Measurements from ENCODE around the gene MUSK.

Gene MUSK

DNA sequence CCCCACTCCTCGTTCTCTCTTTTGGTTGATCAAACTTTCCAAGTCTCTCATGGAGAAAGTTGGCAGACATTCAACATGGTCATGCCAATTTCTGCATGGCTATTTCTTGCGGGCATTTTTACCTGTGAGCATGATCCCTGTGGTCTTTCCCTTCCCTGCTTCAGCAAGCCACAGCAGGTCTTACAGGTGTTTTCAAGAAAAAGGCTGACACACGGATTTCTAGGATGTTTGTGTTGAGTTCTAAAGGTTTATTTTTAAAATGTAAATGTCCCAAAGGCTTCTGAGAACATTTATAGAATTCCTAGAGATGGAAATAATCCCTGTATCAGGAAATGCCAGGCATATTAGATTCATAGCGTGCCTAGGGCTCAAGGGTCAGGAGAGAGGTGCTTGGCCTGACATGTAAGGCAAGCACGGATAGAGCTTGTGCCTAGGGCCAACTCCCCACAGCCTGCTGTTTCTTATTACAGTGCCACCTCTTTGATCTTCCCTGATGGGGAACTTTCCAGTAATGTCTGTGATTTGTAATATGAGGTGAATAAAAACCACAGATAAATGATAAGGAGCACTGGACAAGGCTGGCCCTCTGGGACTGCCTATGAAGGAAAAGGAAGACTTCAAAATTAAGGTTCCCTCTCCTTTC lies 79.8 kb downstream of the MUSK start:
- H3K4me3 ChIP-seq (ENCODE audit: low read depth, low read length), result no peak overlapping the region
- DNase-seq (ENCODE audit: low read depth, low spot score), result no peak
- TF ChIP-seq, protein P1, sequence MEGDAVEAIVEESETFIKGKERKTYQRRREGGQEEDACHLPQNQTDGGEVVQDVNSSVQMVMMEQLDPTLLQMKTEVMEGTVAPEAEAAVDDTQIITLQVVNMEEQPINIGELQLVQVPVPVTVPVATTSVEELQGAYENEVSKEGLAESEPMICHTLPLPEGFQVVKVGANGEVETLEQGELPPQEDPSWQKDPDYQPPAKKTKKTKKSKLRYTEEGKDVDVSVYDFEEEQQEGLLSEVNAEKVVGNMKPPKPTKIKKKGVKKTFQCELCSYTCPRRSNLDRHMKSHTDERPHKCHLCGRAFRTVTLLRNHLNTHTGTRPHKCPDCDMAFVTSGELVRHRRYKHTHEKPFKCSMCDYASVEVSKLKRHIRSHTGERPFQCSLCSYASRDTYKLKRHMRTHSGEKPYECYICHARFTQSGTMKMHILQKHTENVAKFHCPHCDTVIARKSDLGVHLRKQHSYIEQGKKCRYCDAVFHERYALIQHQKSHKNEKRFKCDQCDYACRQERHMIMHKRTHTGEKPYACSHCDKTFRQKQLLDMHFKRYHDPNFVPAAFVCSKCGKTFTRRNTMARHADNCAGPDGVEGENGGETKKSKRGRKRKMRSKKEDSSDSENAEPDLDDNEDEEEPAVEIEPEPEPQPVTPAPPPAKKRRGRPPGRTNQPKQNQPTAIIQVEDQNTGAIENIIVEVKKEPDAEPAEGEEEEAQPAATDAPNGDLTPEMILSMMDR (IDR thresholded peaks at IDR 0.05; ENCODE audit: insufficient read depth, low read length, missing control alignments), result no peak
- CTCF ChIA-PET, result no interaction called here
- POLR2A ChIA-PET, result no interaction called here

DNA sequence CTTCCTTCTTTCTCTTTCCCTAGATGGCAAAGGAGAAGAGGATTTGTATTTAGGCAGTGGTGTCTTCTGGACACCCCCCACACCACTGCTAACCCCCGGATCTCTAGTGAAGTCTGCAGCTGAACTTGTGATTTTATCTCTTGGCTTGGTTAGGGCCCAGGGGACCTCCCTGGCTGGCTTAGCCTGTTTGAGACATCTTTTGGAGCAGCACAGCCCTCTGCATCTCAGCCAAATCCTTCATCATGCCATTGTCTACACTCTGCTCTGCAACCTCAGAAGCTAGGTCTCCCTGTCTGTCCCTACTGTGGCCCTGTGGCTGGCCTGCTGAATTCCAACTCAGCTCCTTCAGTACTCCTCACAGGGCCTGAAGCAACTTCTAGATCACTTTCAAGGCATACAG lies 81.7 kb downstream of the MUSK start:
- no peak overlapping the region for H3K4me3 ChIP-seq (ENCODE audit: low read depth, low read length)
- TF ChIP-seq, protein P1 (IDR thresholded peaks at IDR 0.05; ENCODE audit: insufficient read depth, low read length, missing control alignments), result no peak
- POLR2A ChIA-PET, result no interaction called here
- no peak for DNase-seq (ENCODE audit: low read depth, low spot score)
- CTCF ChIA-PET, result no interaction called here

DNA sequence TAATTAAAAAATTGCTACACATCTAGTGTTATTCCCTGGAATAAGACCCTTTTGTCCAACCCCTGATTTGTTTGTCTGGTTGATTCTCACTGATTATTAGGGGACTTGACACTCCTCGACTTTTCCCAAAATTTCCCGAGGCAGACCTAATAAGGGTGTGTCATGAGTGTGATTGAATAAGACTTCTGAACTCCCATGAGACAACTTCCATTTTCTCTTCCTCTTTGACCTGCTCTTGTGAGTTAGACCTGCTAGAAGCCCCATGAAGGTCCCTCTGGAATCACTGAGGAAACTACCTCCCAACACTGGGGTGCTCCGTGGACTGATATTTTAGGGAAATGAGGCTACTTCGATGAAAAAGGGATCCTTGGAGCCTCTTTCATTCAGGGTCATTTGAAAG lies 83.4 kb downstream of the MUSK start:
- no peak overlapping the region for H3K4me3 ChIP-seq (ENCODE audit: low read depth, low read length)
- CTCF ChIA-PET, result no interaction called here
- TF ChIP-seq, protein P1 (IDR thresholded peaks at IDR 0.05; ENCODE audit: insufficient read depth, low read length, missing control alignments), result no peak
- DNase-seq (ENCODE audit: low read depth, low spot score), result no peak
- POLR2A ChIA-PET, result no interaction called here

DNA sequence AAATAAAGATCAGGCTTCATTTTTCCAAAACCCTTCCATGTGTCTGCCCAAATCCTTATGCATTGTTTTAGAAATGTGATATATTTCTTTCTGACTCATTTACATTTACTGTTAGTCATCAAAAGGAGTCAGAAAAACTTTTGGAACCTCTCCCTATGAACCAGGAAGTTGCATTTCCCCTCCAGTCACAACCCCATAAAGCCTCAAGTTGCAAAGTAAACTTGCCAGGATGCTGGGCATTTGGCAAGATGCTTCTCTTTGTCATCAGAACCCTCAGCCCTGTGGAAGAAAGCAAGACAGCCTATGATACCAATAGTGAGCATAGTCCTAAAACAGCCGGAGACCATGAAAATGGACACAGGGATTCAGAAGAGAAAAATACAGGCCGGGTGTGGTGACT lies 84.2 kb downstream of the MUSK start:
- DNase-seq (ENCODE audit: low read depth, low spot score), result peak; percentile 76
- TF ChIP-seq, protein P1 (IDR thresholded peaks at IDR 0.05; ENCODE audit: insufficient read depth, low read length, missing control alignments), result no peak
- no peak overlapping the region for H3K4me3 ChIP-seq (ENCODE audit: low read depth, low read length)
- CTCF ChIA-PET, result no interaction called here
- POLR2A ChIA-PET, result no interaction called here

DNA sequence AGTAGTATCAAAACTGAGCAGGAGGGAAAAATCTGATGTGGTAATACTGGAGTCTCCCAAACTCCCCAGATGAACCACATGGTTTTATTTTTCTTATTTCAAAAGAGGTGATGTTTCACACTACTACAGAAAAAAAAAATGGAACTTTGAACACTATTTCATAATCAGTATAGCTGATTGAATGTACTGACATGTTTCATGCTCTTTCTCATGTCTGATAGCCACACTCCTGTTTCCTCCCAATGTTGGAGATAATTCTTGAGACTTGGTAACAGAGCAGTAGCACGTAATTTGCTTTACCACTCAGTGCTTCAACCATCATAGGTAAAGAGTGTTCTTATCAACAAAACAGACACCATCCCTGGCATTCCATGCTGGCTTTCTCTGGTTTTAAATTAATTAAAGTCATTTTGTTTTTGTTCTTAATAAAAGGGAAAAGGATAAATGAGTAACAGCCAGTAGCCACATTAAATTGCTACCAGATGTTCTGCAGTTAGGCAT lies 85.2 kb downstream of the MUSK start:
- ChIA-PET CTCF (no interaction called here), POLR2A (no interaction called here)
- no peak for DNase-seq (ENCODE audit: low read depth, low spot score)

DNA sequence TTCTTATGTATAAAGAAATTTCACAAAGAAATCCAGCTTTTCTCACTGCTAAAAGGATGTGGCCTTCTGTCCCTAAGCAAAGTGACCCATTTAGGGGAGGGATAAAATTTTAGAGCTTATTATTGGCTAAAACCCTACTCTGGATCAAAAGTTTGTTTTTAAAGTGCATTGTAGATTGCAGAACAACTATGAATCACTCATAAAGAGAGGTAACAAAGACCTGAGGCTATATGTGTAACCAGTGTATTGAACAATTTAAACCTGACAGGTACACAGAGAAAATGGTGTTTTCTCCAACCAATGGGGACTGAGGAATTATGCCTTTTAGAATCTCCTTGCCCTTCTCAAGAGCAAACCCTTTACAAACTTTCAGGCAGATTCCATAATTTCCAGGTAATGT lies 86.6 kb downstream of the MUSK start:
- CTCF ChIA-PET, result no interaction called here
- H3K4me3 ChIP-seq (ENCODE audit: low read depth, low read length), result no peak overlapping the region
- DNase-seq (ENCODE audit: low read depth, low spot score), result no peak
- POLR2A ChIA-PET, result no interaction called here
- TF ChIP-seq, protein P1 (IDR thresholded peaks at IDR 0.05; ENCODE audit: insufficient read depth, low read length, missing control alignments), result no peak

More for the DNA sequence above, 85.2 kb downstream of the MUSK start:
- TF ChIP-seq, protein P1 (IDR thresholded peaks at IDR 0.05; ENCODE audit: insufficient read depth, low read length, missing control alignments), result no peak
- H3K4me3 ChIP-seq (ENCODE audit: low read depth, low read length), result no peak overlapping the region

Measured in AG04449 (cell line).